PC-3 (cell line): ENCODE data around the gene ARID3C. TPM values are rescaled to one million over a fixed set of nuclear protein-coding genes. Genes with fewer than 3 reads are reported as not detected.

Experiments used
- ATAC-seq: fragments of 200-7000 bp; cut with Tn5 transposase; 2 replicates; pipeline ENCODE4 v1.9.1; 2020; ENCODE audit warnings: mild to moderate bottlenecking, moderate library complexity
- BruUV-seq: library from RNA; stranded (reverse); fragments of 400-500 nt; replicated peaks from 2 replicates; lab custom pipeline; 2021; lab: Mats Ljungman, UMichigan
- CTCF ChIA-PET: fragments of 300-600 bp; sonication (Branson Sonifier 250); formaldehyde crosslinking; loops from one replicate; lab custom pipeline; 2022; ENCODE audit warnings: antibody characterized with exemption; lab: Charles Lee
- POLR2A ChIA-PET: fragments of 300-600 bp; sonication (Branson Sonifier 250); formaldehyde crosslinking; loops from one replicate; lab custom pipeline; 2022; ENCODE audit warnings: antibody characterized with exemption; ENCODE audit not compliant: unreplicated experiment; lab: Charles Lee
- DNase-seq: peaks from one replicate; pipeline ENCODE4 v3.0.0-alpha.2; 2015
- H2AFZ ChIP-seq: fragments of 300-600 bp; sonication (generic); 2 replicates; pipeline ENCODE4 v1.6.0; 2016; ENCODE audit warnings: antibody characterized with exemption, low read length
- H3F3A ChIP-seq: fragments of 300-600 bp; sonication (generic); one replicate; pipeline ENCODE4 v1.6.0; 2017; ENCODE audit warnings: antibody characterized with exemption, low read length, control low read depth, mild to moderate bottlenecking; ENCODE audit not compliant: unreplicated experiment
- H3K27ac ChIP-seq: fragments of 300-600 bp; sonication (generic); 2 replicates; pipeline ENCODE4 v1.5.1; 2016; ENCODE audit warnings: mild to moderate bottlenecking, low read length
- H3K27me3 ChIP-seq: fragments of 300-600 bp; sonication (generic); 2 replicates; pipeline ENCODE4 v1.6.1; 2016; ENCODE audit warnings: low read length, mixed read lengths
- H3K36me3 ChIP-seq: fragments of 300-600 bp; sonication (generic); 2 replicates; pipeline ENCODE4 v1.6.1; 2016; ENCODE audit warnings: low read depth, mixed run types, low read length, mixed read lengths
- H3K4me1 ChIP-seq: fragments of 300-600 bp; sonication (generic); 2 replicates; pipeline ENCODE4 v1.5.1; 2016; ENCODE audit warnings: low read length; ENCODE audit not compliant: insufficient read depth
- H3K4me2 ChIP-seq: fragments of 300-600 bp; sonication (generic); 2 replicates; pipeline ENCODE4 v1.6.0; 2016; ENCODE audit warnings: low read length
- H3K4me3 ChIP-seq: fragments of 300-600 bp; sonication (generic); 2 replicates; pipeline ENCODE4 v1.5.1; 2016; ENCODE audit warnings: mild to moderate bottlenecking, low read length, mixed read lengths
- H3K79me2 ChIP-seq: fragments of 300-600 bp; sonication (generic); 2 replicates; pipeline ENCODE4 v1.6.1; 2017; ENCODE audit warnings: low read length, mixed read lengths
- H3K9ac ChIP-seq: fragments of 300-600 bp; sonication (generic); 2 replicates; pipeline ENCODE4 v1.6.0; 2016; ENCODE audit warnings: mild to moderate bottlenecking, low read length
- H3K9me2 ChIP-seq: fragments of 300-600 bp; sonication (generic); replicated peaks from 2 replicates; pipeline ENCODE4 v1.6.1; 2016; ENCODE audit warnings: mixed run types, low read length, mixed read lengths
- H3K9me3 ChIP-seq: fragments of 300-600 bp; sonication (generic); 2 replicates; pipeline ENCODE4 v1.6.1; 2016; ENCODE audit warnings: low read length, mixed read lengths
- H4K20me1 ChIP-seq: fragments of 300-600 bp; sonication (generic); 2 replicates; pipeline ENCODE4 v1.6.1; 2016; ENCODE audit warnings: low read length, mixed read lengths
- EZH2 ChIP-seq: fragments of 300-600 bp; sonication (generic); IDR thresholded peaks from one replicate; pipeline ENCODE4 v1.6.1; 2017; ENCODE audit warnings: antibody characterized with exemption, mild to moderate bottlenecking, low read length; ENCODE audit not compliant: unreplicated experiment
- EZH2phosphoT487 ChIP-seq: fragments of 300-600 bp; sonication (generic); IDR thresholded peaks from 2 replicates; pipeline ENCODE4 v1.6.1; 2018; ENCODE audit warnings: mild to moderate bottlenecking, antibody characterized with exemption, low read length, borderline replicate concordance
- intact Hi-C: fragments of 100-400 bp; cut with micrococcal nuclease; formaldehyde crosslinking; loops from 2 replicates; pipeline ENCODE4 v1.9.0; 2023
- total RNA-seq: library from RNA; depleted of rRNA; stranded (reverse); fragments of >200 nt; gene quantifications from 2 replicates; pipeline ENCODE4 v1.2.3, GENCODE V29; 2014
- TF ChIP-seq, protein P1 (sequence below): fragments of 300-600 bp; sonication (generic); conservative IDR thresholded peaks from 2 replicates; pipeline ENCODE4 v1.5.1; 2017; ENCODE audit warnings: antibody characterized with exemption, low read depth, mild to moderate bottlenecking, low read length

The ARID3C gene
- total RNA-seq, 1 experiment from 2014 or later = not detected

DNA sequence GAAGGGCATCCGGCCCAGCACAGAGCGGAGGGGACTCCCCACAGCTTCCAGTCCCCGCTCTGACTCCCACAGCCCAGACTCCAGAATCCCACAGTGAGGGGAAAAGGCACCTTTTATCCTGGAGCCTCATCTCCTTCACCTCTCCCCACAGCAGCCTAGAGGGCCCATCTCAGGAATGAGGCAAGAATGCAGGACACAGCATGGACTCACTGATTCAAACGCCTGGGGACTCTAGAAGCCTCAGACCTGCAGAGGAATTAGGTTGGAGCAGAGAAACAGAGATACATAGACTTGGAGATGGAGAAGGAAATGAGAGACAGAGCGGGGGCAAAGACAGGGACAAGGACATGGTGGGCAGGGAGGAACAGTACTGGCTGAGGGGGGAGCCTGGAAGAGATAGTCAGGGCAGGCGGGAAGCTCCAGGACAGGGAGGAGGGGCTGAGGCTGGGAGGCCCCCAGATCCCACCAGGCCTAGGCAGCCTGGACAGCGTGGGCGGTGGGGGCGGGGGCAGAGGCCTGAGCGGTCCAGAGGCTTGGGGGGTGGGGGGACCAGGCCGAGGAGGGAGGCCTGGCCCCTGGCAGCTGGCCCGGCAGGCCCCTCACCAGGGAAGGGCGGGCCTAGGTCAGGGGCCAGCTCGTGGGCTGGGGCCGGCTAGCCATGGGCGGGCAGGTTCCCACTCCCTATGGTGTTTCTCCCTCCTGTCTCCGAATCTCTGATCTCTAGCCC lies 55.1 kb downstream of the ARID3C start:
- no peaks in the 10 kb centered on the region for H4K20me1 ChIP-seq
- ATAC-seq (no peak), DNase-seq (no peak)
- TF ChIP-seq, protein P1, sequence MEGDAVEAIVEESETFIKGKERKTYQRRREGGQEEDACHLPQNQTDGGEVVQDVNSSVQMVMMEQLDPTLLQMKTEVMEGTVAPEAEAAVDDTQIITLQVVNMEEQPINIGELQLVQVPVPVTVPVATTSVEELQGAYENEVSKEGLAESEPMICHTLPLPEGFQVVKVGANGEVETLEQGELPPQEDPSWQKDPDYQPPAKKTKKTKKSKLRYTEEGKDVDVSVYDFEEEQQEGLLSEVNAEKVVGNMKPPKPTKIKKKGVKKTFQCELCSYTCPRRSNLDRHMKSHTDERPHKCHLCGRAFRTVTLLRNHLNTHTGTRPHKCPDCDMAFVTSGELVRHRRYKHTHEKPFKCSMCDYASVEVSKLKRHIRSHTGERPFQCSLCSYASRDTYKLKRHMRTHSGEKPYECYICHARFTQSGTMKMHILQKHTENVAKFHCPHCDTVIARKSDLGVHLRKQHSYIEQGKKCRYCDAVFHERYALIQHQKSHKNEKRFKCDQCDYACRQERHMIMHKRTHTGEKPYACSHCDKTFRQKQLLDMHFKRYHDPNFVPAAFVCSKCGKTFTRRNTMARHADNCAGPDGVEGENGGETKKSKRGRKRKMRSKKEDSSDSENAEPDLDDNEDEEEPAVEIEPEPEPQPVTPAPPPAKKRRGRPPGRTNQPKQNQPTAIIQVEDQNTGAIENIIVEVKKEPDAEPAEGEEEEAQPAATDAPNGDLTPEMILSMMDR = no peak
- TF ChIP-seq EZH2phosphoT487 = no peak
- TF ChIP-seq EZH2 = no peak
- no peaks in the 10 kb centered on the region for H3K4me1 ChIP-seq
- H3K36me3 ChIP-seq = no peaks in the 10 kb centered on the region
- no TSS peak for BruUV-seq
- H3K9me3 ChIP-seq = no peaks in the 10 kb centered on the region
- no peaks in the 10 kb centered on the region for H3F3A ChIP-seq
- no peak overlapping the region for H3K4me3 ChIP-seq
- no peak overlapping the region for H2AFZ ChIP-seq
- intact Hi-C loops = no loop called here
- H3K79me2 ChIP-seq = no peaks in the 10 kb centered on the region
- no peaks in the 10 kb centered on the region for H3K27me3 ChIP-seq
- H3K9me2 ChIP-seq = no peaks in the 10 kb centered on the region
- H3K4me2 ChIP-seq = no peak overlapping the region
- H3K9ac ChIP-seq = no peak overlapping the region
- CTCF ChIA-PET = no interaction called here
- POLR2A ChIA-PET = no interaction called here
- no peak overlapping the region for H3K27ac ChIP-seq

DNA sequence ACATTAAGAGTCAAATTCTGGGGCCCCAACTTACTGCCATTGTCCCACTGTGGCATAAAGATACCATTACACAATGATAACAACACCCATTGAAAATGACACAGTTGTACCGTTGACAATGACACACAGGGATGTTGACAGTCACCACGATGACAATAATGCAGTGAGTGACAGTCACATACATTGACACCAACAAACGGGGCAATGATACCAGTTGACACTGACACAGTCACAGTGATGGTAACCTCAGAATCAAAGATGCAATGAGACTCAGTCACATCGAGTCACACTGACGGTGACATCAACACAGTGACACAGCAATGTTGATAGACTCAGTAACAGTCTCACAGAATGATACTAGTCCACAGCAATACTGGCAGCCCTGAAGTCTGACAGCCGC lies 56.2 kb downstream of the ARID3C start:
- no peaks in the 10 kb centered on the region for H3K36me3 ChIP-seq
- H3F3A ChIP-seq = no peaks in the 10 kb centered on the region
- H3K4me2 ChIP-seq = no peak overlapping the region
- ATAC-seq (no peak), DNase-seq (no peak)
- no peak overlapping the region for H2AFZ ChIP-seq
- ChIA-PET CTCF (no interaction called here), POLR2A (no interaction called here)
- H4K20me1 ChIP-seq = no peaks in the 10 kb centered on the region
- H3K4me1 ChIP-seq = no peaks in the 10 kb centered on the region
- no peak overlapping the region for H3K27ac ChIP-seq
- H3K27me3 ChIP-seq = no peaks in the 10 kb centered on the region
- no peaks in the 10 kb centered on the region for H3K9me3 ChIP-seq
- intact Hi-C loops = no loop called here
- no peaks in the 10 kb centered on the region for H3K79me2 ChIP-seq
- H3K4me3 ChIP-seq = no peak overlapping the region
- TF ChIP-seq EZH2 (no peak), EZH2phosphoT487 (no peak)
- TF ChIP-seq, protein P1 = no peak
- BruUV-seq = no TSS peak
- H3K9ac ChIP-seq = no peak overlapping the region
- no peaks in the 10 kb centered on the region for H3K9me2 ChIP-seq

DNA sequence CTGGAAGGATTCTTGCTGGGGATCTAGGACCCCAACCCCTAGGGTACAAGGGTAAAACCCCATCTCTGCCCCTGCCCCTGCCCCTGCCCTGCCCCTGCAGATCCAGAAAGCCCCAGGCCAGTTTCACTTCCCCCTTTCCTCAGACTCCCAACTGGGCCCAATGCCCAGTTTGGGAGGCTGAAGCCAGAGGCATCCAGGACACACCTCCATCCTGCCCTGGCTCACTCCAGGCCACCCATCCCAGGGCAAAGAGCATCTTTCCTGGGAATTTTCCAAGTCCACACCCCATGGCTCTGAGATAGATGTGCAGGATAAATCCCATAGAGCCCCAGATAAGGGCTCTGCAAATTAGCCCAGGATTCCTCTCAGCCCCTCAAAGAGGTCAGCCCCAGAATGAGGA lies 56.8 kb downstream of the ARID3C start:
- Histone ChIP-seq H3F3A (no peaks in the 10 kb centered on the region), H3K27me3 (no peaks in the 10 kb centered on the region), H3K79me2 (no peaks in the 10 kb centered on the region), H3K9ac (no peak overlapping the region), H4K20me1 (no peaks in the 10 kb centered on the region), H3K9me2 (no peaks in the 10 kb centered on the region), H3K4me3 (no peak overlapping the region), H3K4me1 (no peaks in the 10 kb centered on the region), H3K36me3 (no peaks in the 10 kb centered on the region), H3K27ac (no peak overlapping the region), H3K4me2 (no peak overlapping the region), H3K9me3 (no peaks in the 10 kb centered on the region), H2AFZ (no peak overlapping the region)
- no TSS peak for BruUV-seq
- TF ChIP-seq EZH2phosphoT487 (no peak), EZH2 (no peak)
- TF ChIP-seq, protein P1 = no peak
- ChIA-PET POLR2A (no interaction called here), CTCF (no interaction called here)
- intact Hi-C loops = no loop called here
- ATAC-seq (no peak), DNase-seq (no peak)
